Fibroblast of skin of back (primary cell): ENCODE measurements around the gene LHX5.

Source experiments
- DNase-seq: peaks from one replicate; pipeline ENCODE4 v3.0.0-alpha.2; 2013

LHX5 gene

DNA sequence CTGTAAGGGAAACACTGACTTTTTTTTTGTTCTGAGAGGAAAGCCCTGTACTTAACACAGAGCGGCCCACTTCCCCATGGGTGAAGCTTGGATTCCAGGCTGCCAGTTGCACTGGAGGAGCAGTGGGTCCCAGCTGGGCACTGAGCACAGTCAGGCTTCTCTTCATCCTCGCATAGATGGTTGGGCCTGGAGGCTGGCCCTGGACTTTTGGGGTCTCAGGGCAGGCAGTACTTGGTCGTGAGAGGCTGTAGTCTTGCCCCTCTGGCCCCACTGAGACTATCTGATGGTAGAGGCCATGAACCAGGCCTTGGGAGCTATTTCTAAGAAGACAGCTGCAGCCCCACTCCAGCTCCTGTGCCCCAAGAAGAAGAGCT is 6.2 kb upstream of the LHX5 start:
- DNase-seq: no peak

DNA sequence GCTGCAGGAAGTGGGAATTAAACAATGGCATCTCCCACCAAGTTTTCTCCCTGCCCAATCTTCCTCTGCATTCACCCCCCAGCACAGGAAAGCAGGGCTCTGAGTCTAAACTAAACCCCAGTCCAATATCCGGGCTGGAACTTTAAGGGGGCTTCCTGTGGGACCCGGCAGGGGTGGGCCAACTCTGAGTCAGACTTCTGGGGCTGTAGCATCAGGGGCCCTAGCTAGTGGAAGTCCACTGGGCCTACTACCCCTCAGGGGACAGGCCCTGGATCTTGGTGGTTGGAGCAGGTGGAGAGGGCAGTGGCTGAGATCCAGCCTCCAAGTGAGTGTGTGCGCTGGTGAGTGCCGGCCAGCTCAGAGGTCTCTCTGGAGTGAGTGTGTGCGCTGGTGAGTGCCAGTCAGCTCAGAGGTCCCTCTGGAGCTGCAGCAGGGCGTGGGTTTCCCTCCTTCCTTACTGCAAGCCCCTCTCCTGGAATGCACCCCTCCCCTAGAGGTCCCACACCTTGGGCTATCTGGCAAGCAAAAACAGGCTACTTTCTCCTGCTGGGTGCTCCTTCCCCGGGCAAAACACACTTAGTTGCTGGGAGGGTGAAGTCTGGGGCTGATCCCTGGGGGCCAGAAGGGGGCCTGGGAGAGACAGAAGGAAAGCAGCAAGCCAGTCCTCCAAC is 5.6 kb upstream of the LHX5 start:
- DNase-seq: no peak

DNA sequence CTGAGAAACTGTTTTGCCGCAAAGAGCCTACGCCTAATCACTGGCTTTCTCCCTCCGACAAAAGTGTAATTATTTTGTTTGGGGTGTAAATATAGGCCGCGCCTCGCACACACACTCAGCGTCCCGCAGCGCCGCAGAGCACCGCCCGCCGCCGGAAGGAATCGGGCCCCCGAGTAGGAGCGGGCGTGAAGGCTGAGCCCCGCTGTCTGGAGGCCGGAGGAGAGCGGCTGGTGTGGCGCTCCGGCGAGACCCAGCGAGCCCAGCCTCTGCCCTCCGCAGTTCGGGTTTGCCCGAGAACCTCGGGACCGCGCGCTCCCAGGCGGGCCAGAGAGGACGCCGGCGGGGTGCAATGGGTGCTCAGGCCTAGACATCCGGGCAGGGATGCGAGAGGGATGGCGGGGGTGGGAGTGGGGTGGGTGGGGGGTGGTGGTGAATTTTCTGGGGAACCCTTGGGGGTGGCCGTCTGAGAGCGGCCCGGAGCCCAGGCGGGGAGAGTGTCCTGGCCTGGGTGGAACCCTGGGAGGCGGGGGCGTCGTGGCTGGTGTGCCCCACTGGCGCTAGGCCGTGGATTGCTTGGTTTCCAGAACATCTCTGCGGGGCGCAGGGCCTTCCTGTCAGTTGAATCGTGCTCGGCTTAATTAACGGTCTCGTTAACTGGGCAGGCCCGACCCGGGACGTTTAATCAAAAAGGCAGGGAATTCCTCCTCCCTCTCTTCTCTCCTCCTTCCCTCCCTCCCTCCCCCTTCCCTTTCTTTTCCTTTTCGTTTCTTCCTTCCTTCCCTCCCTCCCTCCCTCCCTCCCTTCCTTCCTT is 4.7 kb upstream of the LHX5 start:
- DNase-seq: no peak

DNA sequence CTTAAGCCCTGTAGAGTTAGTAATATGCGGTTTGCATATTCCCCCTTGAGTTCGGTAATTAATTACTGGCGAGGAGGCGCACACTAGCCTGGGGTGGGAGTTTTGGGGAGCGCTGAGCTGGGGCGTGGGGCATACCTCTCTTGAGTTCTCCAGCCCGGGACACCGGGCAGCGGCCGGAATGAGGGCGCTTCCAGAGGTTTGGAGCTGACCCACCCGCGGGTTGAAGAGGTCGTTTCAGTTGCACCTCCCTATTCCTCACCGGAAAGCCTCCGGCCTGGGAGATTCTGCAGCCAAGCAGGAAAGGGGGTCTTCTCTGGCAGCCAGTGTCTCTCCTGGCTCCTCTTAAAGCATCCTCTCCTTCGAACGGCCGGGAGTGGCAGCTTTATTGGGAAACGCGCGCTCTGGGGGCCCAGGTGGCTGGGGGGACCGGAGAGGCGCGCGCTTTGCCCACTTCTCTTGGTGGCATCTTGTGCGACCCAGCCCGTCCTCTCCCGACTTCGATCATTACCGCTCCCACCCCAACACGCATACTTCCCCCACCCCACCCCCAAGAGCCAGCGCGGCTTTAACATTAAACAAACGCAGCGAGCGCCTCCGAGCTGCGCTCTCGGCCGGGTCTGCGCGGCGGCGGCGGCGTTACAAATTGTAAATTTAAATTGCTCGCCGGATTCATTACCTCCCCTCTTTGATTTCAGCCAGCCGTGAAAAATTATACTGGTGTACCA is 3.9 kb upstream of the LHX5 start:
- no peak for DNase-seq

DNA sequence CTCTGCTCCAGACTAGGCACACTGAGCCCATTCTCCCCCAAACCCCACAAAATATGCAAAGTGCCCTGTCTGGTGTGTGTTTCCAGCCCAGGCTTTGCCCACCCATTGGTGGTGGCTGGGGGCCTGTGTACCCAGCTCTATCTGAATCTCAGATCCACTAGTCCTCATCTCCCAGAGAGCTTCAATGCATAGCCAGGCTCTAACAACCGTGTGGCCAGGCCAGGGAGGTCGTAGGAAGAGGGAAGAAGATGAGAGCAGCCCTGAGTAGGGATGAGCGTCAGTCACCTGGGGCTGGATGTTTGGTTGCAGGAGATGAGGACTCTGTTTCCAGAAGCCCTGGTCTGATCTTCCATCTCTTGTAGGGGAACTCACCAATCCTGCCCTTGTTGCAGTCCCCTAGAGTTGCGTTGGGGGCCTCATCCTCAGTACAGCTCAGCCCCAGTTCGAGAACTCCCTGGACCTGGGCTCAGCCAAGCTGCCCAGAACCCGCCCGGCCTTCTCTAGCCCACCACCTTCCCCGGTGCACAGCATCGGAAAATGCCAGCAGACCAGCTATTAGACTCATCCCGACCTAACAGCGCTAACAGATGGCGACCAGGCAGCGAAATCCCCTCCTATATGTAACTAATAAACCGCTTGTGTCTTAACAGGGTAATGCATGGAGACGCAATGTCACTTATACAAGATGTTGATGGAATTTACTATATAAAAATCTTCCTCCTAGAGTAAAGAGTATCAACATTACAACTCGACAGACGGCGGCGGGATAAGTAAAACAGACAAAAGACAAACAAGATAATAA is 3.2 kb upstream of the LHX5 start:
- DNase-seq: no peak

DNA sequence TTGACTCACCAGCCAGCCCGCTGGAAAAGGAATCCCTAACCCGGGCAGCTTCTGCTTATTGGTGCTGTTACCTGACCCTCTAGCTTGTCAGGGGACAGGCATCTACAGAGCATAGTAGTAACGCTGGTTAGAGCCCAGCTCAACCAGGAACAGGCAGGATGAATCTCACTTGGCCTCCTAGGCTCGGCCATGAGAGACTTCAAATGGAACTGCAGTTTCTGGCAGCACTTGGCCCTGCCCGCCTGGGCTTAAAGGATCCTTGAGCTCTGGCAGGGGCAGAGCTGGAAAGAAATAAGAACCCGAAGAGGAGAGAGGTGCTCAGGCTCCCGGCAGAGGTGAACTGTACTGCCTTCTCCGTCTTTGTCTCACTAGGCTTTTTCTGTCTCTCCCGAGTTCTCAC is 2.3 kb upstream of the LHX5 start:
- no peak for DNase-seq

DNA sequence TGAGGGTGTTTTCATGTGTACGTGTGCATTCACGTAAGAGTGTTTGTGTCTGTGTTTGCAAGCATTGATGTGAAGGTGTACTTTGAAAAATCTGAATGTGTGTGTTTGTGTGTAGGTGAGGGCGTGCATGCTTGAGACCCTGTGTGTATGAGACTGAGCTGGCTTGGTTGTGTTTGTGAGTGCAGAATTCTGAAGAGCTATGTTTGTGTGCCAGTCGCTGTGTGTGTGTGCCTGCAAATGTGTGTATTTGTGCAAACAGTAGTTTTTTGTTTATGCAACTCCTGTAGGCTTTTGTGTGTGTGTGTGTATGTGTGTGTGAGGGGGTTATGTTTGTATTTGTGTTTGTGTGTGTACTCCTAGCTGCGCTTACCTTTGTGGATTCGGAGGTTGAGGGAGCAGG is 1.7 kb upstream of the LHX5 start:
- DNase-seq: no peak

DNA sequence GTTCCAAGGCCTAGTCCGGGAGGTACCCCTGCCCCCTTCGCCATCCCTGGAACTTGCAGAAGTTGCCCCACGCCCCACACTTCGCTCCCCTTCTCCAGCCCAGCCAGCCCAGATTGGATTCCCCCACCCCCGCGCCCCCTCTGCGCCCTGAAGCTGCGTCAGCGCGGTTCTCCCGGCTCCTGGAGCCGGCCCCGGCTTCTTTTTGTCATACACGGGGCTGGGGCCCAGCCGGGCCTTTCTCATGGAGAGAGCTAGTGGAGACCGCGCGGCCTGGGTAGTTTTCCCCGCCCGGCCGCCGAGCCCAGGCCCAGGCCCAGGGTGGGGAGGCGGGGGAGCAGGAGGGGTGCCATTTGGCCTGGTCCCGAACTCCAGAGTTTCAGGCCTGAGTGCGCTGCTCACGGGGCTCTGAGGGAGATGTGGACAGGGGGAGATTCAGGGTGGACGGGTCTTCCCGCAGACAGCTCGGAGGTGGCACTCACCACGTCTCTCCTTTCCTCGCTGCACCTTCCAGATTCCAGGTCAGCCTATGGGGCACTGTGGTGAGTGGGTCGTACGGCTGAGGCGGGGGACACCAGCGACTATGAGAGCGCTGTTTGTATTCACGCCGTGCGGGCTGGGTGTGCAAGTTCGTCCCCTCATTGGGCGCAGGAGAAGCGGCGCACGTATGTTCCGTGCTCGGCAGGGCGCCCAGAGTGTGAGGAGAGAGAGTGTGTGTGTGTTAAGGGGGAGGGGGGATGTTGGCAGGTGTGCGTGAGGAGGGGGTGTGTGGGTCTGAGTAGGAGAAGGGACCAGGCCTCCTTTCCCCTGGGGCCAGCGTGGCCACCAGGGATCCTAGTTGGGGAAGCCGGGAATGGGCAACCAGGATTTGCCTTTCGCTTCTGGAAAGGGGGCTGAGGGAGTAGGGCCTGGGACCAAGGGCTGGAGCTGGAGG is 785 bp upstream of the LHX5 start:
- no peak for DNase-seq

DNA sequence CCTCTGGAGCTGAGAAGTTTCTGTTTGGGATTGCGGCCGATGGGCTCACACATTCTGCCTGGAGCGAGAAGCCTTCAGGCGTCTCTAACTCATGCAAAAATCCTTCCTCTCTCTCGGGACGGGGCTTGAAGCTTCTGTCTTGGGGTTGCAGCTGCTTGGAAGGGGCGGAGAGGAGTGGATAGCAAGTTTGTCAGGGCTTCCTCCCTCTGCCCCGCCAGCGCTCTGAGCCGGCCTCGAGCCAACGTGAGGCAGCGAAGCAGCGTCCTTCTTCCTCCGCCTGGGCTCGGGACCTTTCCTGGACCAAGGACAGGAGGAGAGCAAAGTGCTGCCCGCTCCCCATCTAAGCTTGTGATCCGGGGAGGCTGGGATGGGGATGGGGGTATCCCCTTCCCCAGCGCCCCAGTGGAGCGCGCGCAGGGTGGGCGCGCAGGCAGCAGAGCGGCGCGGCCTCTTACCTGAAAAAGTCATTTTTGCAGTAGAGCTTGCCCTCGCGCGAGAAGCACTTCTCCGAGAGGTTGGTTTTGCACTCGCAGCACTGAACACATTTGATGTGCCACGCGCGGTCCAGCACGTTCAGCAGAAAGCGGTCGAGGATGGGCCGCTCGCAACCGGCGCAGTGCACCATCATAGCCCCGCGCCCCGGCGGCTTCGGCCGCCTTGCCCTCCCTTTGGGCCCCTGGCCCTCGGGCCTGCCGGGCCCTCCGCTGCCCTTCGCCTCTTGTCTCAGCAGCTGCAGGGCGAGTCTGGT is 626 bp downstream of the LHX5 start:
- no peak for DNase-seq

DNA sequence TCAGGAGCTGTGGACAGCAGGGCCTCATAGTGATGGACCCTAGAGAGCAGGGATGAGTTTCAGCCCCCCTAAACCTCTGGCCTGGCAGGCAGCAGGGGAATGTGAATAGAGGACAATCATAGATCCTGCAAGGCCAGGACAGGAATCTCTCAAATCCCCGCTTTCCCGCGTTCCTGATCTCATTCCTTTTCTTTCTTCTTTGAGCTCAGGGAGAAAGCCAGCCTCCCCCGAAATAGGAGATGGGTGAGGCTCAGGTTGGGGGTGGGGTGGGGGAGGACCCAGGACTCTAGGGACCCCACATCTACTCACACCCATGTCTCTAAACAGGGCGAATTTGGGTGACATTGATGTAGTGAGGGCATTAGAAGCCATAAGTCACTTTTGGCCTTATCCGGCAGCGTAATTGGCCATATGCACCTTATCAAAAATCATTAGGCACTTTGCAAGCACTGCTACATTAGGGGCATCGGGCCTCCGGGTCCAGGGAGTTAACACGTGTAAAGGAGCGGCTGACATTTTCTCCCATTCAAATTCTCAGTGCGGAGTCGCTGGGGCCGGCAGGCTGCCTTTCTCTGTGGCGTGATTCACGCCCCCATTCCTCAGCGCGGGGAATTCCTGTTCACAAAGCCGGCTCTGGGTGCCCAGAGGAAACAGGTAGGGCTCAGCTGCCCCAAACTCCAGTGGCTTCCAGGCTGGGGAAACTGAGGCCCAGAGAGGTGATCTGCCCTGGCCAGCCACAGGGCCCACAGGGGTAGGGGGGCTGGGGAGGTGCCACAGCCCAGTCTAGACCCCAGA is 1.5 kb downstream of the LHX5 start:
- no peak for DNase-seq

DNA sequence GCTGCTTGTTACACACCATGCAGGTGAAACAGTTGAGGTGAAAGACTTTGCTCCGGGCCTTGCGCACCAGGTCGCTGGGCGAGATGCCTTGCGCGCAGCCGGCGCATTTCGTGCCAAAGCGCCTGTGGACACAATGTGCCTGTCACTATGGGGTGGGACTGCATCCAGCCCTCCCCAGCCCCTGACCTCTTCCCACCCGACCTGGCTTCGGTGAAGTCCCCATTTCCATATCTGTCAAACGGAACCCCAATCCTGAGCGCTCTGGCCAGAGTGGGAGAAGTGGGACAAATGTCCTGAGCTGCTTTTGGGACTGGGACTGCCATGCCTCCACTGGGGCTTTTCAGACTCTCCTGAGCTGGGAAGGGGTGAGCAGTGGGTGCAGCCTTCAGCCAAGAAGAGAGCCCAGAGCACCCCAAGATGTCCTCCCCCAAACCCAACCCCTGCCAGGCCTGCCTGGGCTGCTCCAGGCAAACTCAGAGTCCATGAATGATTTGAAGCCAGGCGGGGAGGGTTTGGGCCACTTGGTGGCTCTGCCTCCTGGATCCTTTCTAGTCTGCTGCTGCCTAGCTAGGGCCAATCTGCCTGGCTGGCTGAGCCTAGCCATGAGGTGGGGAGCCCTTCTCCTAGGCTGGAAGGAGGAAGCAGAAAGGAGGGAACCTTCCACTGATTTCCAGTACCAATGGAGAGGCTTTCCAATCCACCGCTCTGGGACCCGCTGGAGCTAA is 2.3 kb downstream of the LHX5 start:
- no peak for DNase-seq

DNA sequence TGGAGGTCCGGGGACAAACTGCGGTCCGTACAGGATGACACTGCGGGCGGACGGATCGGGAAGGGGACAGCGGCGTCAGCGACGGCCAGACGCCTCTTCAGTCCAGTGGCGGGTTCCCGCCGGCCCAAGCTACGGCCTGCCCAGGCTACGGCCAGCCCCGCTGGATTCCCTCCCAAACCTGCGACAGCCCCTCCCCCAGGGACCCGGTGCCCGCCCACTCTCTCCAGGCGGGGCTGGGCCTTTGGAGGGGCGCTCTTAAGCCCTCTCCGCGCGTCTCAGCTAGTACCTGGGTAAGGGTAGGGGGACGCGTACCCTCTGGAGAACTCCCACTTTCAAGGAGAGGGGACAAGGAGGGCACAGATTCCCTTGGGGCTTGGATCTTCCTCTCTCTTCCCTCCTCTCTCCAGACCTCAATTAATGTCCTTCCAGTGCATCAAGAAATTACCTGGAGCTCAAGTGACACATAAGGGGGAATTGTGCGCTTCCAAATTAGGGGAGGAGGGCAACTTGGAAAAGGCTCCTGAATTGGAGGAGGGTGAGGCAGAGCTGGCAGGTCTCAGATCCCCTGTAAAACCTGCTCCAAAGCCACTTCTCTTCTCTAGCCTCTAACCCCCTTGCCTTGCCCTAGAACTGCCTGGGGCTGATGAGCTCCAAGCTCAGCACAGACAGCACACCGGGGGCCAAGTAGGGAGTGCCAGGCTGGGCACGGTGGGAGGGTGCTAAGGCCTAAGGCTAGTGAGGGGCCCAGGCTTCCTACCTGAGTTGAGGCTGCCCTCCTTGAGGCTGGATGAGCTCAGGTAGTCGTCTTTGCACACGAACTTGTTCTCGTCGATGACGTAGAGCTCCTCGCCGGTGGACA is 3.1 kb downstream of the LHX5 start:
- DNase-seq: no peak

DNA sequence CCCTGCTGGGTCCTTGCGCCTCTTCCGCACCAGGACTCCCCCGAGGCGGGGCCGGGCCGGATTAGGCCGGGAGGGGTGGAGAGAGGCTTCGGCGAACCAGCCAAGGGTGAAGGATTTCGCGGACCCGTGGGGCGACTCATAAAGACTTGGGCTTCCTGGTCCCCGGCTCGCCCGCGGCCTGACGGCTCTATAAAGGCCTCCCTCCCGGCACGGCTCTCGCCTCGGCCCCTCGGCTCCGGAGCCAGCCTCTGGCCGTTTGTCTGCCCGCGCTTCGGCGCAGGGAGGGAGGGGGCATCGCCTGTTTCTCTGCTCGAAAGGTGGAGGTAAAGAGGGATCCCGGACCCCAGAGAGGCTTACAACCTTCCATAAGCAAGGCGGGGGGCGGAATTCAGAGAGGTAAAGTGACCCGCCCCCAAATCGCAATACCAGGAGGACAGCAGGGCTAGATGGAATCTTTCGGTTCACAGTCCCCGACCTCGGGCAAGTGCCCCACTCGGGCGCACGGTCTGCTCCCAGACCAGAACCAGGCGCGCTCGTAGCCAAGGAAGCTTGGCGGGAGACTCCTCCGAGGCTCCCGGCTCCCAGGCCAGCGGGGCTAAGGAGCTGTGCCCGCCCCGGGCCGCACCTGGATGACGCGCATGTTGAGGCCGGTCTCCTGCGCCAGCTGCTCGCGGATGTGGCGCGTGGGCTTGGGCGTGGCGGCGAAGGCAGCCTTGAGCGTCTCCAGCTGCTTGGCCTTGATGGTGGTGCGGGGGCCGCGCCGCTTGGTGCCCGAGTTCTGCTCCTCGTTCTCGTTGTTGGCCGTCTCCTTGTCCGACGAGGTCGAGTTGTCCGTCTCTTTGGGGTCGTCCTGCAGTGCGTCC is 3.9 kb downstream of the LHX5 start:
- no peak for DNase-seq

DNA sequence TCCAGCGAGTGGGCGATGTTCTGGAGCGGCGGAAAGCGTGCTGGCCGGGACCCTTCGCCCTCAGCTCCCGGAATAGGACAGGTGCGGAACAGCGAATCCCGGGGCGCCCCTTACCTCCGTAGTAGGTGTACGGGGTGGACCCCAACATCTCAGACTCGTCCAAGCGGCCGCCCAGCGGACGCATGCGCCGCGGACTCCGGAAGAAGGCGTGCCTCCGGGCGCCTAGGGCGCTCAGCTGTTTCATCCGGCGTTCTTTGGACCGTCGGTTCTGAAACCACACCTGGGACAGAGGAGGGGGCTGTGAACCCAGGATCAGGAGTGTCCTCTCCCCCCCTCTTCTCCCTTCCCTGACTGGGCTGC is 4.5 kb downstream of the LHX5 start:
- no peak for DNase-seq

DNA sequence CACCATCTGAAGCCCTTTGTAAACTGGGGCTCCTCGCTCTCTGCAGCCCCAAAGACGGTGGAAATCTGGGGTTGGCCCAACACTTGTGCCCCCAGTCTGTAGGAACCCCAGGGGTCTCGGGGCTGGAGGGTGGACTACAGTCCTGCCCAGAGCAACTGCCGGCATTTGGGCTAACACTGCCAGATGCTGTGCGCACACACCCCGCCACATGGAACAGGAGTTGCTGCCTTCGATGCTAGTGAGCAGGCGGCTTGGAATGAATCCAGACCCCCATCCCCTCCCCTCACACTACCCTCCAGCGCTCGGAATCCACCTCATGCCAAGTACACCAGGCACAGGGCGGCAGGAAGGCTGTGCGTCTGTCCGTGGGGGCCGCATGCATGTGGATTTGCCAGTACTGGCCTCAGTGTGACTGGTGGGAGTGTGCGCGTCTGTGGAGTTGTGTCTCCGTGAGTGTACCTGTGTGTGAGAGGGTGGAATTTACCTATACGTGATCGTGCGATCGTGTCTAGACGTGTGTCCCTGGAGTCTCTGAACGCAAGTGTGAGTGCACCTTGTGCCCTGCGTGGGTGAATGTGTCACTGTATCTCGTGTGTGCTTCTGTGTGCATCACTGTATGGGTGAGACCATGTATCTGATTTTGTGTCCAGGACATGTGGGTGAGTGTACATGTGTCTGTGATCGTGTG is 5.1 kb downstream of the LHX5 start:
- no peak for DNase-seq

DNA sequence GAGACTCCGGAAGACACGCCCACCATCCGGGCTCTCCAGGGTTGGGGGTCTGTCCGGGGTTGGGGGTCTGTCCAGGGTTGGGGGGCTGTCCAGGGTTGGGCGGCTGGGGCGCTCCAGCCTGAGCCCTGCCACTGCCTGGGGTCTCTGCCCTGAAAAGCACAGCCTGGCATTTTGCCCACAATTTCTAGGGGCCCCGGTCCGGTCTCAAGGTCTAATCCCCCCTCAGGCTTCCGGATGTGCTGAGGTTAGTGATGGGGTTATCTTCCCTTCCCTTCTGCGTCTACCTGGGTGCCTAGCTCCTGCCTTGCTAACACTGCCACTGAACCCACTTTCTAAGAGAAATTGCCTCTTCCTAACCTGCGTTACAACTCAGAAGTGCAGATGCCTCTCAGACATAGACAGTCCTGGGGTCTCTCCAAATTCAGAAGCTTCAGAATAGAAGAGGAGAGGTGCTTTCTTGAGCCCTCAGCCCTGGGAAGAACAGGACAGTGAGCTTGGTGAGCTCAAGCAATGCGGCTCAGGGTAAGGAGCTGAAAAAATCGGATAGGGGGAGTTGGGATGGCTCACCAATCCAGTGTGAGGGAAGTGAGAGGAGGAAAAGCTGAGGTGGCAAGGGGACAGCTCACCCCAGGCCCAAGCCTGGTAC is 5.7 kb downstream of the LHX5 start:
- DNase-seq: no peak
